Activated gamma-delta T cell treated with Interleukin-2 at 50 U/mL for 16 hours (primary cell): ENCODE data around the gene DDX23.
"Not testable (repeated sequence)": the region's sequence is repeated elsewhere in the genome, so short reads cannot be mapped to it uniquely, and the experiment has no call there.

ENCODE experiments used
- DNase-seq: peaks from one replicate; pipeline ENCODE4 v3.0.0-alpha.2; 2020

DDX23 gene

DNA sequence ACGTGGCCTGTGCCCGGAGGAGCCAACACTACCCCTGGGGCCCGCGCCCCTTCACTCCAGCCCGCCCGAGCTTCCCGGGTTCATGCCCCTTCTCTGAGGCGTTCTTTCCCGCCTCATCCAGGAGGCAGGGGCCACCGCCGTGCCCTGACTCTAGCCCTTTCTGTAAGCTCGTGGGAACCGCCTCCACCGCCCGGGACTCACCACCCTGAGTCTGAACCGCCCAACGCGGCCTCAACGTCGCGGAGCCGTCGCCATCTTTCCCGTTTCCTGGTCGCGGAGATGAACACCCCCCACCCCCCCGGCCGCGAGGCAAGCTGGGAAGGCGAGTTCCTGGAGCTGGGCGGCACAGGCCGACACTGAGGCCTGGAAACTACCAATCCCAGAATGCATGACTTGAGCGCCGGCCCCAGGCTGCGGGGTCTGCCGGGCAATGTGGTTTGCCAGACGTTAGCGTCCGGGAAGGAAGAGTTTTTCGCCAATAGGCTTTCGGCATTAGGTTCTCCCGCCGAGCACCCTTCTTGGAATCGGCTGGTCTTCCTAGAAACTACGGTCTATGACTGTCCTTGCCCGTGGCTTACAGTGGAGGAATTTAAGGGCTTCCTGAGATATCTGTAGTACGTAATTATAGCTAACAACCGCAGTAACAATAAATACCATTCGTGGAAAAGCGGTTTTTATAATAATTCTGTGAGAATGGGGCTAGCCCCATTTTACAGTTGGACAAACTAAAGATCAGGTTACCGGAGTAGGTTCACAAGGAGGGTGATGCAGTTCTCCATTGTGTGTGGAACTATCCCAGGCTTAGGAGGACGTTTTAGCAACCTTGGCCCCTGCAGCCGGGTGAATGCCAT is at the start of gene DDX23:
DDX23 (minus strand) TSS at position 281 of the 851 bp plus-strand sequence. CDS start 6,381 bp downstream, outside the sequence.
- DNase-seq, result peak; percentile 89

DNA sequence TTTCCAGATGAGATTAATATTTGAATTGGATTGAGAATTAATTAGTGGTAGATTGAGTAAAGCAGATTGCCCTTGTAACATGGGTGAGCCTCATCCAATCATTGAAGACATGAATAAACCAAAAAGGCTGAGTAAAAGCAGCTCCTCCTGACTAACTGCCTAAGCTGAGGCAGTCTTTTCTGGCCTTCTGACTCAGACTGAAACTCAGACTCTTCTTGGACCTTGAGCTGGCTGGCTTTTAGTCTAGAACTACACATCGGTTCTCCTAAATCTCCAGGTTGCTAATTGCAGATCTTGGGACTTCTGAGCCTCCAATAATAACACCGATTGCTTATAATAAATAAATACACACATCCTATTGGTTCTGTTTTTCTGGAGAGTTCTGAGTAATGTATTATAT is 49.3 kb upstream of the DDX23 start:
- no peak for DNase-seq

DNA sequence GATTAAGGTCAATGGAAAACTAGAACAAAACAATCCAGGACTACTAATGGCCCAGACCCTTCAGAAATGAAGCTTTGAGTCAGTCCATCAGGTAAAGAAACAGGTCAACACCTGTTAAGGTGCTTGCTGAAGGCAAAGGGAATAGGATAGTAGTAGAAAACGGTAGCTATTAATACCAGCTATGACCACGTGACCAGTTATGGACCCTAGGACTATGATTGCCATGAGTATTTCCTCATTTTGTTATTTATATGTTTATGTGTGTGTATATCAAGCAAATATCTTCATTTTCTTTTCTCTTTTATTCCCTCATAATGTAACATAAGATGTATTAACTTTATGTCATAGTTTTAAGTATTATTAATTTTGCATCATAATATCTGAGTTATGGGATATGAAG is 47.7 kb upstream of the DDX23 start:
- no peak for DNase-seq

DNA sequence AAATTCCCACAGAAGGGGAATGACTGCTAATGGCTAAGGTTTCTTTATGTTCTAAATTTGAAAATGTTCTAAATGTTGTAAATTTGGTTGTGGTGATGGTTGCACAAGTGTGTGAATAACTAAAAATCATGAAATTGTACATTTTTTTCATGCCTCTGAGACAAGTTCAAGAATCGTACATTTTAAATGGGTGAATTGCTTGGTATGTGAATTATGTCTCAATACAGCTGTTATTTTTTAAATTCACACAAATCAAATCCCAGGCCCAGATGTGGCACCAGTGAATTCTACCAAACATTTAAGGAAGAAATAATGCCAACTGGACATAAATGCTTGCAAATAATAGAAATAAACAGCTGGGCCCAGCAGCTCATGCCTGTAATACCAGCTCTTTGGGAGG is 42.3 kb upstream of the DDX23 start:
- no peak for DNase-seq

DNA sequence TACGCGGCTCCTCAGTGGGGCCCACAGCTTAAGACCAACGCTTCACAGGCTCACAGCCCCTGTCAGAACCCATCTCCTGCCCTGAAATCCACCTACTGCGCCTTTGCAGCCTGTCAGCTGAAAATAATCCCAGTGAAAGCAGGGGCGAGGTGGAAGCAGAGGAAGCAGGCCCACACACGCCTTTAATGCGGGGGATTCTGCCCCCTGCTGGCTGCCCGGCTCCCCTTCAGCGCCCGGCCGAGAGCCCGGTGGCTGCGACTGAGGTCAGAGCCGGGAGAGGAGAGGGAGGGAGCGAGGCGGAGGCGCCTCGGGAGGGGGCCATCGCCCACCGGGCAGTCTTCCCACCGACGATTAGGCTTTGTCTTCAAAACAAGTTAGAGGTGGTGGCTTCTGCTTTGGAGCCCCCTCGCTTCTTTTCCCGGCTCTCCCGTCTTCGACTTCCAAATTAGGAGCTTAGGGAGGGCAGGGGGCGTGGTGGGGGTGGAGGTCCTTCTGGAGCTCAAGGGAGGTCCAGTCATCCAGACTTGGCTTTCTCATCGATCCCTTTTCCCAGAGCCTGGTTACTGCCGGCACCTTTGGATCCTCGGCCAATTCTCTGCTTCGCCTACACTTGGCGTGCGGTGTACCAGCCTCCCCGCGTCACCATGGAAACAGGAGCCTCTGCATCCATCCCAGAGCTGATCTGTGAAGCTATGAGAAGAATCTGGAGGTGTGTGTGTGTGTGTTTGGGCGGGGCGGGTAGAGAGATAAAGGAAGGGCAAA is 38.9 kb upstream of the DDX23 start:
- DNase-seq, result peak; percentile 70

DNA sequence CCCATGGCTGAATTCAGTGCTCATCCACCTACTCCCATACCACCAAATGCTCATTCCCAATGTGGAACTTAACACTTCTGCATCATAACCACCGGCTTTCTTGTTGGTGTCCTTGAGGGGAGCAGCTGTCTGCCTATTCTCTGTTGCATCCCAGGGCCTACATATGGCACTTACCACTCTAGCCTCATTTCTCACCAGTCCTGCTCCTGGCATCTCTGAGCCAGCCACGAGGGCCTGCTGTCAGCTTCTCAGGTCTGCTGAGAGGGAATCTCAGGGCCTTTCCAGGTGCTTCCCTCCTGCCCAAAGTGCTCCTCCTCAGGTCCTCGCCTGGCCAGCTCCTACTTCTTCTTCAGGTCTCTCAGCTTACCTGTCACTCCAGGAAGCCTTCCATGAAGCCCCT is 37.7 kb upstream of the DDX23 start:
- DNase-seq, result no peak

DNA sequence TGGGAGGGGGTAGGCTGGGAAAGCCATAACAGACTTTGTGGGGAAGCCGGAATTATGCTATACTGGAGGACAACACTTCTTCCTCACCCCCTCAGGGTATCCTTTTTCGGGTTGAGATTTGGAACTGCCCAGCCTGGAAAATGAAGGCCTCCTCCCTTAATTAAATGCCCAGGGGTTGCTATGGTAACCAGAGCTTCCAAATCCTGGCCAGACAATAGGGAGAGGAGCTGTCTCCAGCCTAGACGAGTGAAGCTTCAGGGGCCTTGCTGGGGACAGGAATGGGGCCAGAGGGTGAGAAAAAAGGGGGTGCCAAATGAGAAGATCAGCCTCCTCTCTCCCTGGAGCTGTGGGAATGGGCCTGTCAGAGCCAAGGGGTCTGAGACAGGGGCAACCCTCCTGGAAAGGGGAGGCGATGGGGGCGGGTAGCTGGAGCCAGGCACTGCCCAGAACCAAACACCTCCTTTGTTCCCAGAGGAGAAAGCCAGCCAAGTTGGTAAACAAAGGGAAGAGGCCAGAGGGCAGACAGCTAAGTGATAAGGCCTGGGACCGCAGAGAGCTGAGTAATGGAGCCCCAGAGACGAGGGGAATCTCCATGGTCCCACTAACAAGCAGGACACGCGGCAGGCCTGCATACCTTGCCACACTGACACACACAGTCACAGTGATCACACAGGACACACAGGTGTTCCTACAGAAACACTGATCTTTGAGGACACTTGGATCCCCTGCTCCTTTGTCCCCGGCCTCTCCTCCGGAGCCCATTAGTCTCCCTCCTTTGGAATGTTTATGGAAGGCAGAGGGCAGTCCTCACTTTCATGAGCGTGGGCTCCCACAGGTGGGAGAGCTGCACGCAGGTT is 31.6 kb upstream of the DDX23 start:
- DNase-seq, result no peak

DNA sequence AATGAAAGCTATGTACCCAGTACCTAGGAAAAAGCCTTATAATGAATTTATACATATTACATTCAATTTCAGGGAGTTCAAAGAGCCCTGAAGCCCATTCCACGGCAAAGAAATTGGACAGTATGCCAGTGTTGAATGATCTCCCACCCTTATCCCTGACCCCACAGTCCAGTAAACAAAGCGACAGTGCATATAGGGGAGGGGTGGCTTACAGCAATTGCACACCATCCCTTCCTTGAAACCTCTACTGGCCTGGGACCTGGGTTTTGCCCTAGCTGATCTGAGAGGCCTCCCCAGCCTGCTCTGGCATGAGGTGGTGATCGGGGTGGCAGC is 31.0 kb upstream of the DDX23 start:
- no peak for DNase-seq

DNA sequence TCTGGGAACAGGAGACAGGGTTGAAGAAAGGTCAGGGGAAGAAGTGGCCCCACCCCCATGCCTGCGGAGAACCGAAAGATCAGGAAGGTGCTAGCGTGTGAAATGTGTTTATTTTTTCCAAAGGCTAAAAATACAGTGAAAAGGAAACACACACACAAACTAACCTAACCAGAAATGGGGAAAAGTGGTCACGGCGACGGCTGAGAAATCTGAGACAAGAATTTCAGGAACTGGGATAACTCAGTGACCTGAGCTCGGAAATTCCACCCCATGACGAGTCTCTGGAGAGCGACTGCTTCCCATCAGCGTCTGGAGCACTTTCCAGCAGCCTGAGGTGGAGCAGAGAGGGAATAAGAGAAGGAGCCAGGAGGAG is 30.3 kb upstream of the DDX23 start:
- no peak for DNase-seq

DNA sequence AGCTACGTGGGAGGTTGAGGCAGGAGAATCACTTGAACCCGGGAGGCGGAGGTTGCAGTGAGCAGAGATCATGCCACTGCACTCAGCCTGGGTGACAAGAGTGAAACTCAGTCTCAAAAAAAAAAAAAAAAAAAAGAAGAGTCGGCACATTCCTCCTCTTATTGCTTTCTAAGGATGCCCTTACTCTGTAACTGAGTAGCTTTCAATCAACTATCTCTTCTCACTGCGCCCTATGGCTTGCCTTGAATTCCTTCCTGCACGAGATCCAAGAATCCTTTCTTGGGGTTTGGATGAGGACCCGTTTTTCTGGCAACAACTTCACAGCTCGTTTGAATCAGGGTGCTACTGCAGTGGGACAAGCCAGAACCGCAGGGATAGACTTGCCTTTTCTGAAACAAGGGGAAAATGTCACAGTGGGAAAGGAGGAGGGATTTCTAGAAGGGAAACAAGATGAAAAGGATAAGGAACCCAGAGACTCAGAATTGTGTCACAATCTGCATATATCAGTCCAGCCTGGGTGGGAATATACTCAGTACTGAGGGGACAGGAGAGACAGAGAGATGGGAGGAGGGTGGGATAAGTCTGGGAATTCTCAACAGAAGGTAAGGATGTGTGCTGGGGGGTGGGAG is 29.8 kb upstream of the DDX23 start:
- DNase-seq, result no peak

DNA sequence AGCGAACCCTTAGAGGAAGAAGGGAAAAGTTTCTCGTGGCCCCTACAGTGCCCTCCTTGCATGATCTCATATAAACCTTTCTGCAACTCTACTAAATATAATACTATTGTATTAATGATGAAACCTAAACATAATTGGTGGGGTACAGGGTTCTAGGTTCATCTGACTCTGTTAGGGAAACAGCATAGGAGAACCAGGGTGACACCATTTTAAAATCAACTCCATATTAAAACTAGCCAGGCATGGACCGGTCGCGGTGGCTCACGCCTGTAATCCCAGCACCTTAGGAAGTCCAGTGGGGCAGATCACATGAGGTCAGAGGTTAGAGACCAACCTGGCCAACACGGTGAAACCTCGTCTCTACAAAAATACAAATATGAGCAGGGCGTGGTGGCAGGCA is 28.7 kb upstream of the DDX23 start:
- no peak for DNase-seq

DNA sequence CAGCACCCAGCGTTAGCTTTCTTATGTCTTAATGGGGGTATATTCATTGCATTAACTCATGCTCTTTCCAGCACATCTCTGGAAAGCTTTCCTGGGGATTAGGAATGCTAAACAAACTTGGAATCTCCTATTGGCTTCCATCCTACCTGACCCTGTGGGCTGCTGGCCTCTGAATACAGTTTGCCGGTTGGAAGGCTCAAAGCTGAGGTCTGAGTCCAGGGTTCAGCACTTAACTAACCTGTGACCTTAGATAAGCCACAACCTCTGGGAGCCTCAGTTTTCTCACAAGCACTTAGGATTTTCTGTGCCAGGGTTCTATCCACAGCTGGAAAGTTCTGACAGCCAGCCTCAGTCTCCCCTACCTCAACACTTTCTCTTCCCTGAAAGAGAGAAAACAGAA is 26.6 kb upstream of the DDX23 start:
- no peak for DNase-seq

DNA sequence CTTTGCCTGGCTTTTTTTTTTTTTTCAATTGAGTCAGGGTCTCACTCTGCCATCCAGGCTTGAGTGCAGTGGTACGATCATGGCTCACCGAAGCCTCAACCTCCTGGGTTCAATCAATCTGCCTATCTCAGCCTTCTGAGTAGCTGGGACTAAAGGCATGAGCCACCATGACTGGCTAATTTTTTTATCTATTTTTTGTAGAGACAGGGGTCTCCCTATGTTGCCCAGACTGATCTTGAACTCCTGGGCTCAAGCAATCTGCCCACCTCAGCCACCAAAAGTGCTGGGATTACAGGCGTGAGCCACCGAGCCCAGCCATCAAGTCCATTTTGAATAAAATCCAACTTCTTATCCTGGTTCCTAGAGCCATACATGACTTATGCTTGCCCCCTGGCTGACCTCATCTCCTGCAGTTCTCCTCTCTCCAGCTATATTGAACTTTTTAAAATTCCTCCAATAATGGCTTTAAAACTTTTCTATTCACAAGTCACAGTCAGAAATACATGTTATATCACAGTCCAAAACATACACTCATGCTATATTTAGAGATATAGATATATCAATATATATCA is 24.1 kb upstream of the DDX23 start:
- DNase-seq, result no peak

DNA sequence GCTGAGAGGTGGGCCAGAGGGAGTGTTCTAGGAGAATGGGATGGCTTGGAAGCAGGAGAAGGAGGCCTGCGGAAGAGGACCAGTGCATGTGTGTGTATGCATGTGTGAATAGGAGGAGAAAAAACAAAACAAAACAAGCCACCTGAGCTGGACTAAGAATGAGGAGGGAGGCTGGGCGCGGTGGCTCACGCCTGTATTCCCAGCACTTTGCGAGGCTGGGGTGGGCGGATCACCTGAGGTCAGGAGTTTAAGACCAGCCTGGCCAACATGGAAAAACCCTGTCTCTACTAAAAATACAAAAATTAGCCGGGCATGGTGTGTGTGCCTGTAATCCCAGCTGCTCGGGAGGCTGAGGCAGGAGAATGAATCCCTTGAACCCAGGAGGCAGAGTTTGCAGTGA is 21.6 kb upstream of the DDX23 start:
- not testable (repeated sequence) for DNase-seq

DNA sequence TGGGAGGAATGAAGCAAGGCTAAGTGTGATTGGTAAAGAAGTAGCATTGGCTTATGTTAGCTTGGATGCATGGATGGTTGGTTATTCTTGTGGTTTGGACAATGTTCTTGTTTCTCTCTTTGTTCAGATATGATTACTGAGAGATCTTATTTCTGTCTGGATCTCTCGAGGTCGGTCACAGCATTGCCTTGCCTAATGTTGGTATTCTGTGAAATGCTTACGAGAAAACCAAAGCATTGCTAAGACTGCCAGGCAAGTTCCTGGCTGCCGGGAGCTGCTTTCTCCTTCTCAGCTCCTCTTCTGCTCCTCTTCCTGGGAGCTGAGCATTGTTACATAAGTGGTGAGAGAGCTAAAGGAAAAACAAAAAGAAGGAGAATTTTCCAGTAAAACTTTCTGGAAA is 21.1 kb upstream of the DDX23 start:
- no peak for DNase-seq

DNA sequence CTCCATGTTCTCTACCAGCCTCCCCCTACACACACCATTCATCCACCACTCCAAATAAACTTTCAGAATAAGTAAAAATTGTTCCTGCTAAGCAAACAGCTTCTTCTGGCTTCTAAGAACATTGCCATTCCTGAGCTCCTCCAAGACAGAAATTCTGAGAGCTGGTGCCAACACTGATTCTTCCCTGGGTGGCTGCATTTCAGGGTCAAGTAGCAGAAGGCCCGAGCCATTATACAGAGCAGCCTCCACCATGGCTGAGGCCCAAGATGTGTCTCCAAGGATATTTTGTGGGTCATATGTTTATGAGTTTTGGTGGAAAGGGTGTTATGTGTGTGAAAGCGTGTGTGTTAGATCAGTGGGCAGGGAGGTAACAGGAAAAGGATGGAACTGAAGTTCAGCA is 17.2 kb upstream of the DDX23 start:
- DNase-seq, result no peak

DNA sequence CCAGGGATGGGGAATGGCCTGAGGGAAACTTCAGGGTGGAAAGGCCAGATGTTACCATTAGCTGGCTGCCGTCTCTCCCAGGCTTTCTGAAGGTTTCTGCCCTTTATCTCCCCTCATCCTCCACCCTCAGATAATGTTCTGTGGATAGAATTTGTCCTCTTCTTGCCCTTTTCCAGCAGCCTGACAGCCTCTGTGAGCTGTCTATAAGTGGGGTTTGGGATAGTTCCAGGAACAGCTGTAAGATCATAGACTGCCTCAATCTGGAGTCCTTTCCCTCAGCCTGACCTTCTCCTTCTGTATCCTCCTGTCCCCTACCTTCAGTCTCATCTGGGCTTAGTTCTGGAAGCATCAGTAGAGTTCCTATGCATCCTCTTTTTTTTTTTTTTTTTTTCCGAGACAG is 16.5 kb upstream of the DDX23 start:
- DNase-seq, result no peak

DNA sequence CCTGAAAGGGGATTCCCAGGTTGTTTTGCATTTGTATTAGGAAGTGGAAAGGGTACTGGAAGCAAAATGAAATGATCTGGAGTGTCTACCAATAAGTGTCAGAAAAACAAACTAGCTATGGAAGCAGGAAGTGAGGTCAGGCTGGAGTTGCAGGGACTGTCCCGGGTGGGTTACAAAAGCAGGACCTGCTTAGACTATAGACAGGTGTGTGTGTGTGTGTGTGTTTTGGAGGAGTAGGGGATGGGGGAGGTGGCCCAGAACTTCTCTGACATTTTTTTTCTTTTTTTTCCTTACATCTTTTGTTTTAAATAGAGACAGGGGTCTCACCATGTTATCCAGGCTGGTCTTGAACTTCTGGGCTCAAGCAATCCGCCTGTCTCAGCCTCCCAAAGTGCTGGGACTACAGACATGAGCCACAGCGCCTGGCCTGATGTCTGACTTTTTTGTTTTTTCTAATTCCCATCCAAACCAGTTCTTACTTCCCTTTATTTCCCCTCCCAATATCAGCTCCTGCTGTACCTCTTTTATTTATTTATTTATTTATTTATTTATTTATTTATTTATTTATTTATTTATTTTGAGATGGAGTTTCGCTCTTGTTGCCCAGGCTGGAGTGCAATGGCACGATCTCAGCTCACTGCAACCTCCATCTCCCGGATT is 14.2 kb upstream of the DDX23 start:
- no peak for DNase-seq

DNA sequence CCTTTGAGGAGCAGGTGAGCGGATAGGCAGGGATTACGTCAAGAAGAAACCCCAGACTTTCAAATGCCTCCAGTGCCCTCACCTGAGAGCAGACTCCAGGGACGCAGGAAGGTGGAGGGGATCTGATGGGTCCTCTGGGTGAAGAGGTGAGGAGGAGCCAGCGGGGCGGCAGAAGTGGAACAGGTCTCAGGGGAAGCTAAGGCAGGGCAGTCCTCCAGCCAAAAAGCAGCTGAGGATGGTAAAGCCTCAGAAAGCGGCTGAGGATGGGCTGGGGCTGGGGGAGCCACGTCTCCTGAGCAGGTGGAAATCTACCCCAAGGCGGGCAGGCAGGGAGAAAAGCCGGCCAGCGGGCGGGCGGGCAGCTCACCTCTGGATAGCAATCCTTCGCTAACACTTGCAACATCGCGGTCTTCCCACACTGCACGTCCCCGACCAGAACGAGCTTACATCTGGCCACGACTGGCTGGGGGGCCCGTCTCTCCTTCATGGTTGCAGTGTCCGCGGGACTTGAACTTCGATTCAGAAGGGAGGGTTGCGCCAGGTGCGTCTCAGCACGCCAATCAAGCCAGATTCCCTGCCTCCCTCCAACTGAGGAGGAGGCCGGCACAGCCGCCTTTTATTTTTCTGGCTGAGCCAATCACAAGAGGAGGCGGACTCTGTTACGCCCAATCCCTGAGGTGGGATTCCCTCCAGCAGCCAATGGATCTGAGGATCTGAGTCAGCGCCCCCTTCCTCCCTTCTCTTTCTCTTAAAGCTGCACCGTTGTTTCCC is 13.5 kb upstream of the DDX23 start, which contains the start of gene RND1:
RND1 (minus strand) TSS at position 590 of the 771 bp plus-strand sequence; CDS start at position 487, 103 bp downstream.
- peak; percentile 79 for DNase-seq

DNA sequence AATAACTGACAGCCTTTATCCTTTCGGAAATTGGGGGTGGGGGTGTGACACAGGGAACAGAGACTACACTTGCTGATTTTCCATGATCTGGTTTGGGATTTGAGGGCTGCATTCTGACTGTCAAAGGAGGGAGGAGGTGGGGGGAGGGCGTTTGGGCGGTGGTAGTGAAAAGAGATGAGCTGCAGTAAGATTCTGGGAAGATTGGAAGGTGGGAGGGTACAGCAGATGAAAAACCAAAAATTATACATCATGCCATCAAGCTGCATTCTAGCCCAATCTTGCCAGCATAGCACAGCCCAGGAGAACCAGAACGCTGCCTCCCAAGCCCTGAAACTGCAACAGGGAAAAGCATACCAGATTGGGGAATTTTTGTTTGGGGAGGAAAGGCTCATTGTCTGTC is 11.3 kb upstream of the DDX23 start:
- no peak for DNase-seq

DNA sequence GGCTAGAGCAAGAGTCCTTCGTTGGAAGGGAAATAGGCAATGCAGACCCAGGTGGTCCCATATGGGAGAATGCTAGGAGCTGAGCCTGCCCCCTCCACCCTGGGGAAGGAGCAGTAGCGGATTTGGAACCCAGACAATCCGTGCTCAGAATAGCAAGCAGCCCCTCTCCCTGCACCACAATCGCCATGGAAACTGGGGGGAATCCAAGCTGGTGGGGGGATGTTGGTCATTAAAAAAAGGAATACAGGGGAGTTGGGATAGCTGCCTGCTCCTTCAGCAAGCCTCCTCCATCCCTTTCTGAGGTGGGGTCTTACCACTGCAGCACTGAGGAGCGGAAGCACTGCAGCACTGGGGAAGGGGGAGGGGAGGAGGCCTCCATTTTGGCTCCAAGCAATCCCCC is 10.8 kb upstream of the DDX23 start:
- no peak for DNase-seq
